GM12878 (cell line): ENCODE data around the gene TMEM201. TPM values are rescaled to one million over a fixed set of nuclear protein-coding genes. Genes with fewer than 3 reads are reported as not detected.

Source experiments
- ATF2 ChIP-seq: IDR thresholded peaks from 2 replicates; pipeline ENCODE4 v1.6.1; 2012; ENCODE audit warnings: low read length, inconsistent platforms
- CBX5 ChIP-seq: sonication (generic); IDR thresholded peaks from 2 replicates; pipeline ENCODE4 v1.6.1; 2016; ENCODE audit warnings: low read depth, moderate library complexity, mild to moderate bottlenecking, inconsistent platforms
- CREB1 ChIP-seq: IDR thresholded peaks from 2 replicates; pipeline ENCODE4 v1.6.1; 2012; ENCODE audit warnings: low read depth, mild to moderate bottlenecking, inconsistent platforms
- E4F1 ChIP-seq: fragments of 450-650 bp; IDR thresholded peaks from 2 replicates; pipeline ENCODE4 v1.6.1; 2018; ENCODE audit warnings: borderline replicate concordance, mild to moderate bottlenecking; ENCODE audit not compliant: partially characterized antibody
- EP300 ChIP-seq, 2 experiments: fragments of 150-350 bp in 1 of 2; IDR thresholded peaks; 2 replicates each; pipeline ENCODE4 v1.6.1; 2011 to 2012; ENCODE audit warnings: low read depth in 2 of 2, low read length in 2 of 2, borderline replicate concordance in 1 of 2, improper control_type of control experiment in 1 of 2, inconsistent platforms in 1 of 2; ENCODE audit not compliant: control insufficient read depth in 1 of 2
- FOXK2 ChIP-seq: fragments of 450-650 bp; IDR thresholded peaks from 2 replicates; pipeline ENCODE4 v1.6.1; 2017; ENCODE audit warnings: mild to moderate bottlenecking, moderate library complexity
- FOXM1 ChIP-seq: IDR thresholded peaks from 2 replicates; pipeline ENCODE4 v1.6.1; 2012; ENCODE audit warnings: low read depth, mild to moderate bottlenecking, inconsistent platforms, low read length, moderate library complexity
- GABPA ChIP-seq: IDR thresholded peaks from 2 replicates; pipeline ENCODE4 v1.6.1; 2014; ENCODE audit warnings: antibody characterized with exemption, low read depth, mild to moderate bottlenecking, inconsistent platforms
- GATAD2B ChIP-seq: fragments of 450-650 bp; conservative IDR thresholded peaks from 2 replicates; pipeline ENCODE4 v1.6.1; 2017; ENCODE audit warnings: low read depth, mild to moderate bottlenecking, moderate library complexity
- HCFC1 ChIP-seq: fragments of 150-350 bp; IDR thresholded peaks from 2 replicates; pipeline ENCODE4 v1.6.1; 2014; ENCODE audit warnings: low read length
- KLF5 ChIP-seq: fragments of 450-650 bp; IDR thresholded peaks from 2 replicates; pipeline ENCODE4 v1.6.1; 2014; ENCODE audit warnings: mild to moderate bottlenecking; ENCODE audit not compliant: partially characterized antibody
- LARP7 ChIP-seq: fragments of 450-650 bp; IDR thresholded peaks from 2 replicates; pipeline ENCODE4 v1.6.1; 2017; ENCODE audit warnings: mild to moderate bottlenecking
- MEF2B ChIP-seq: fragments of 450-650 bp; IDR thresholded peaks from 2 replicates; pipeline ENCODE4 v1.6.1; 2018; ENCODE audit warnings: mild to moderate bottlenecking, moderate library complexity; ENCODE audit not compliant: partially characterized antibody, poor library complexity, severe bottlenecking
- NBN ChIP-seq: fragments of 450-650 bp; IDR thresholded peaks from 2 replicates; pipeline ENCODE4 v1.6.1; 2016
- NFYB ChIP-seq: IDR thresholded peaks from 2 replicates; pipeline ENCODE4 v1.6.1; 2011; ENCODE audit warnings: low read depth, mild to moderate bottlenecking, low read length, improper control_type of control experiment, moderate library complexity; ENCODE audit not compliant: insufficient read depth
- PBX3 ChIP-seq: IDR thresholded peaks from 2 replicates; pipeline ENCODE4 v1.6.1; 2011; ENCODE audit warnings: mild to moderate bottlenecking, low read depth, low read length, moderate library complexity; ENCODE audit not compliant: insufficient replicate concordance
- POLR2AphosphoS2 ChIP-seq: IDR thresholded peaks from 2 replicates; pipeline ENCODE4 v1.6.1; 2011; ENCODE audit warnings: low read depth, mild to moderate bottlenecking, low read length, improper control_type of control experiment, moderate library complexity
- RFX5 ChIP-seq: IDR thresholded peaks from 2 replicates; pipeline ENCODE4 v1.6.1; 2011; ENCODE audit warnings: low read depth, low read length, improper control_type of control experiment
- RUNX3 ChIP-seq: IDR thresholded peaks from 2 replicates; pipeline ENCODE4 v1.6.1; 2012; ENCODE audit warnings: low read length, inconsistent platforms
- SKIL ChIP-seq: fragments of 450-650 bp; IDR thresholded peaks from 2 replicates; pipeline ENCODE4 v1.6.1; 2017; ENCODE audit warnings: mild to moderate bottlenecking, low read depth, inconsistent platforms; ENCODE audit not compliant: poor library complexity, severe bottlenecking
- SMAD1 ChIP-seq: fragments of 450-650 bp; IDR thresholded peaks from 2 replicates; pipeline ENCODE4 v1.6.1; 2018; ENCODE audit warnings: mild to moderate bottlenecking, low read depth; ENCODE audit not compliant: partially characterized antibody
- SREBF2 ChIP-seq: IDR thresholded peaks from 2 replicates; pipeline ENCODE4 v1.6.1; 2012; ENCODE audit warnings: mild to moderate bottlenecking, low read length
- SRF ChIP-seq, 2 experiments: IDR thresholded peaks; 2 replicates each; pipeline ENCODE4 v1.6.1; 2011; ENCODE audit warnings: low read depth in 2 of 2, low read length in 2 of 2, mild to moderate bottlenecking in 1 of 2, moderate library complexity in 1 of 2
- STAT3 ChIP-seq: IDR thresholded peaks from 2 replicates; pipeline ENCODE4 v1.6.1; 2011; ENCODE audit warnings: low read depth, low read length, improper control_type of control experiment
- TCF12 ChIP-seq: IDR thresholded peaks from 2 replicates; pipeline ENCODE4 v1.6.1; 2011; ENCODE audit warnings: low read depth, mild to moderate bottlenecking, low read length
- polyA plus RNA-seq, 11 experiments: library from polyadenylated mRNA; depleted of rRNA in 4 of 11; unstranded in 6 of 11; stranded (reverse) in 5 of 11; fragments of >200 nt; fragmentation: Nextera tagmentation in 4 of 11; fragmentation: Illumina TruSeq in 1 of 11; extraction: Ambion mirVana in 4 of 11; extraction: Trizol in 1 of 11; gene quantifications; 1 replicate in 1 of 11; 2 replicates in 10 of 11; pipeline versions ENCODE4 v1.2.1 to v1.2.3, GENCODE V29; 2011 to 2016; ENCODE audit warnings: inconsistent platforms in 2 of 11, missing spikeins in 2 of 11, low read depth in 1 of 11
- total RNA-seq, 4 experiments: library from RNA; depleted of rRNA in 3 of 4; stranded (reverse); fragments of >200 nt in 3 of 4; fragmentation: Illumina TruSeq in 1 of 4; extraction: Trizol in 1 of 4; gene quantifications; 2 replicates each; pipeline versions ENCODE4 v1.2.1 to v1.2.3, GENCODE V29; 2013 to 2021

Gene TMEM201
- total and polyA plus RNA-seq, 10 of the 15 experiments (the other 5 are each of a cell fraction or from before 2014, with no cell fraction given) = 0.13 to 26.6 (median 6.1) TPM

GRCh38 chr1:9539165-9539828 lies 49.4 kb upstream of the TMEM201 start, which contains the start of gene SLC25A33 (continued):
- TF ChIP-seq POLR2AphosphoS2 (0 out of 2 replicates have a peak, but pooled peaks have one; percentile 52), ATF2 (no peak), SKIL (no peak), EP300 (IDR thresholded peaks at IDR 0.05; ENCODE audit: borderline replicate concordance in 1 of 2, control insufficient read depth in 1 of 2, low read depth in 2 of 2, low read length in 2 of 2) (no peak), SREBF2 (no peak), CBX5 (no peak), FOXK2 (no peak), GABPA (no peak), CREB1 (peak; percentile 96), NFYB (no peak; the same call in 1 of the 2 replicates), TCF12 (no peak), NBN (peak; percentile 95), SMAD1 (no peak), GATAD2B (peak; percentile 94), E4F1 (no peak), PBX3 (peak; percentile 75), FOXM1 (no peak), RUNX3 (peak; percentile 18; the same call in 1 of the 2 replicates), RFX5 (peak; percentile 36; the same call in 1 of the 2 replicates), KLF5 (peak; percentile 25), SRF (IDR thresholded peaks at IDR 0.05; ENCODE audit: low read depth in 2 of 2, low read length in 2 of 2) (no peak), LARP7 (peak; percentile 91), MEF2B (no peak), STAT3 (no peak), HCFC1 (no peak)
